Astrocyte of the cerebellum (primary cell): ENCODE results near the gene TIAM2.

Experiments
- DNase-seq: peaks from one replicate; pipeline ENCODE4 v3.0.0-alpha.2; 2011; ENCODE audit warnings: low read depth
- H3K4me3 ChIP-seq: 2 replicates; pipeline ENCODE4 v1.5.1; 2011; ENCODE audit warnings: mild to moderate bottlenecking, low read depth, low read length, moderate library complexity
- CTCF ChIP-seq: IDR thresholded peaks from 2 replicates; pipeline ENCODE4 v1.5.1; 2012; ENCODE audit warnings: low read length, low read depth, moderate library complexity, mild to moderate bottlenecking; ENCODE audit errors: missing control alignments
- in situ Hi-C: cut with HindIII; loops from 2 replicates; pipeline ENCODE4 v1.10.0; 2017; ENCODE audit warnings: low sequenced_read_pairs

The TIAM2 gene

GRCh38 chr6:155234167-155234566, 239.1 kb downstream of the TIAM2 start:
- in situ Hi-C loops: no loop called here
- H3K4me3 ChIP-seq: no peak overlapping the region
- no peak for TF ChIP-seq CTCF

DNA sequence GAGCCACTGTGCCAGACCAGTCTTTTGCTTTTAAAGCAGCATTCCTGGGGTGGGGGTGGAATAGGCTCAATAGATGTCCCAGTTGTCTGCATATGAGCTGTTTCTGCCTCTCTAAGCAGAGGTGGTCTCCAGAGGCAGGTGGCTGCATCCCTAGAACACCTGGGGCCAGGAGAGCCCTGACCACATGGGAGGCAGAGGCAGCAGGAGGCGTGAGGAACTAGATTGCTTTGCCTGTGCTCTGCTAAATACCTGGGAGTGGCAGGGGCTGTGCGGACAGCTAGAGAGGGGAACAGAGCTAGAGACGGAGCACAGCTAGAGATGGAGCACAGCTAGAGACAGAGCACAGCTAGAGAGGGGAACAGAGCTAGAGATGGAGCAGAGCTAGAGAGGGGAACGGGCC, 239.6 kb downstream of the TIAM2 start:
- no peak for DNase-seq
- TF ChIP-seq CTCF: no peak
- H3K4me3 ChIP-seq: no peak overlapping the region
- in situ Hi-C loops: loop anchor here (5.0 kb wide), 1 partner anchor 42 kb away; no protein-coding TSS in a partner anchor

More at GRCh38 chr6:155234167-155234566, 239.1 kb downstream of the TIAM2 start:
- DNase-seq: no peak

DNA sequence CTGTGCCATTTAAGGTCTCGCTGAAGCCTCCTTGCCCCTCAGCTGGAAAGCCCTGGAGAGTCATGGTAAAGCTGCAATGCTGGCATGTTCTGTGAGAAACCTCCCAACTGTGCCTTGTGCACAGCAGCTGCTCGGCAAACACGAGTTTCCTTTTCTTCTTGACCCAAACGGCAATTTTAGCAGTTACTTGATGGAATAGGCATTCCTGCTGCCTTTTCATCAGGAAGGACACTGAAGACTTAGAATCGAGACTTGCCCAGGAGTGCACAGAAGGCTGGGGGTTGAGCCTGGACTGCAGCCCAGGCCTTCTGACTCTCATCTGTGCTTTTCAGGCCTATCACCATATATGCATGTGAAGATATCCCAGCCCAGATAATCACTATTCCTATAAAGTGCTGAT, 240.0 kb downstream of the TIAM2 start:
- DNase-seq: no peak
- no peak overlapping the region for H3K4me3 ChIP-seq
- TF ChIP-seq CTCF: no peak
- in situ Hi-C loops: loop anchor here (5.0 kb wide), 1 partner anchor 43 kb away; no protein-coding TSS in a partner anchor

GRCh38 chr6:155237613-155238012, 242.5 kb downstream of the TIAM2 start:
- DNase-seq: no peak
- no peak overlapping the region for H3K4me3 ChIP-seq
- TF ChIP-seq CTCF: no peak
- in situ Hi-C loops: loop anchor here (5.0 kb wide), 1 partner anchor 45 kb away; no protein-coding TSS in a partner anchor

- no peak for DNase-seq
- no peak for TF ChIP-seq CTCF
- in situ Hi-C loops: no loop called here
- no peak overlapping the region for H3K4me3 ChIP-seq
Measured at GRCh38 chr6:155240905-155241600, 245.9 kb downstream of the TIAM2 start.

DNA sequence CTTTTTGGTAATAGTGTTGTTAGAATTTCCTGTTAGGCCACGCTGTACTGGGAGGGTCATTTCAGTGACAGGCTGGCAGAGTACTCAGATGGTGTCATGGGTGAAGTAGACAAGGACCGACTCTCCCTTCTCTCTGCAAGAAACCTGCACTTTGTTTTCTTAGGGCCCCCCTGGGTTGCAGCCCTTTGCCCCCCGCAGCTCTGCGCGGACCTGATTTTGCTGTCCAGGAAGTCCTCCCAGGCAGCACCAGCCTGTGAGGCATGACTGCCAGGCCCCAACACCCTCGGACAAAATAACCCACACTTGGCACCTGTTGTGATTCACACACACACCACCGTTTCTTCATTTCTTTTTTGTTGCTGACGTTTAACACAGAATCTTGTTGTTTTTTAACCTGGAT, 246.9 kb downstream of the TIAM2 start:
- no peak for DNase-seq
- no peak overlapping the region for H3K4me3 ChIP-seq
- TF ChIP-seq CTCF: no peak
- in situ Hi-C loops: no loop called here

DNA sequence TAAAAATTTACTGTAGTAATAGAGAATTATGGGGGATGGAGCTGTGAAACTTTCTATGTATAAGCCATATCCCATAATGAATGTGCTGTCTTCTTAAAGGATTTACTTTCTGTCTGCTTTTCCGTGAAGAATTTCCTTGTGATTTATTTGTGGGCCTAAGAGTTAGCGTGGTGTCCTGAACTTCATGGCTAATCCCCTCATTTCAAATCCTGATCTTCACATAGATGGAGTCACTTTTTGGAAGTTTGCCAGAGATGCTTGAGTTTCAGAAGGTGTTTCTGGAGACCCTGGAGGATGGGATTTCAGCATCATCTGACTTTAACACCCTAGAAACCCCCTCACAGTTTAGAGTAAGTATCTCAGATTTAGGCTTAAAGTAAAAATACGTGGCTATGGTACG, 249.3 kb downstream of the TIAM2 start:
- no peak for TF ChIP-seq CTCF
- DNase-seq: no peak
- no peak overlapping the region for H3K4me3 ChIP-seq
- in situ Hi-C loops: no loop called here
